HCT116 (cell line): ENCODE measurements around the gene DOK6. TPM values are rescaled to one million over a fixed set of nuclear protein-coding genes. Genes with fewer than 3 reads are reported as not detected.

Experiments
- ATAC-seq: fragments of 200-7000 bp; cut with Tn5 transposase; 2 replicates; pipeline ENCODE4 v1.9.1; 2020; ENCODE audit warnings: mild to moderate bottlenecking, moderate library complexity
- BruUV-seq: library from RNA; stranded (reverse); fragments of 400-500 nt; replicated peaks from 2 replicates; lab custom pipeline; 2021; lab: Mats Ljungman, UMichigan
- CTCF ChIA-PET: fragments of 300-600 bp; sonication (Branson Sonifier 250); formaldehyde crosslinking; loops from one replicate; lab custom pipeline; 2021; ENCODE audit warnings: antibody characterized with exemption; lab: Charles Lee
- POLR2A ChIA-PET: fragments of 300-600, 350-600 bp; sonication (Branson Sonifier 250); formaldehyde crosslinking; loops from one replicate; lab custom pipeline; 2021; ENCODE audit warnings: antibody characterized with exemption; lab: Charles Lee
- RAD21 ChIA-PET, 2 experiments: fragments of 300-600 bp; sonication (Branson Sonifier 250); formaldehyde crosslinking; loops; one replicate each; lab custom pipeline; 2023; ENCODE audit warnings: low total read pairs in 2 of 2; ENCODE audit not compliant: uncharacterized antibody in 2 of 2, unreplicated experiment in 2 of 2, low non-redundant PET in 1 of 2; lab: Charles Lee
- DNase-seq: peaks from one replicate; pipeline ENCODE4 v3.0.0-alpha.2; 2010; ENCODE audit warnings: low read depth, low spot score
- H2AFZ ChIP-seq: fragments of 200-600 bp; shearing (Covaris generic), sonication (generic); 2 replicates; pipeline ENCODE4 v1.6.1; 2017; ENCODE audit warnings: low read depth, mixed run types, mixed read lengths, antibody characterized with exemption, low read length; ENCODE audit not compliant: poor library complexity, severe bottlenecking
- H3K27ac ChIP-seq: 2 replicates; pipeline ENCODE4 v1.5.1; 2012; ENCODE audit warnings: low read depth, low read length
- H3K27me3 ChIP-seq: fragments of 200-600 bp; sonication (generic); 2 replicates; pipeline ENCODE4 v1.6.1; 2016; ENCODE audit warnings: mixed run types, low read length, mixed read lengths; ENCODE audit not compliant: insufficient read depth
- H3K36me3 ChIP-seq, 2 experiments: fragments of 200-500 bp in 1 of 2; fragments of 200-600 bp in 1 of 2; sonication (Bioruptor generic) in 1 of 2; sonication (generic) in 1 of 2; 2 replicates each; pipeline versions ENCODE4 v1.5.1 to v1.6.1; 2014 to 2016; ENCODE audit warnings: low read length in 2 of 2, inconsistent platforms in 1 of 2, mixed read lengths in 1 of 2, mixed run types in 1 of 2; ENCODE audit not compliant: insufficient read depth in 2 of 2, control insufficient read depth in 1 of 2
- H3K4me1 ChIP-seq, 2 experiments: fragments of 200-600 bp in 1 of 2; sonication (generic) in 1 of 2; 2 replicates each; pipeline versions ENCODE4 v1.5.1 to v1.6.1; 2012 to 2017; ENCODE audit warnings: low read length in 2 of 2, inconsistent platforms in 1 of 2, mild to moderate bottlenecking in 1 of 2, mixed read lengths in 1 of 2, mixed run types in 1 of 2, moderate library complexity in 1 of 2; ENCODE audit not compliant: insufficient read depth in 2 of 2, control insufficient read depth in 1 of 2
- H3K4me2 ChIP-seq: fragments of 200-600 bp; sonication (generic); 2 replicates; pipeline ENCODE4 v1.6.1; 2017; ENCODE audit warnings: mixed run types, low read length, mixed read lengths
- H3K4me3 ChIP-seq, 2 experiments: fragments of 200-600 bp in 1 of 2; sonication (generic) in 1 of 2; replicated peaks in 1 of 2; 2 replicates each; pipeline ENCODE4 v1.5.1; 2011 to 2016; ENCODE audit warnings: low read length in 2 of 2, control low read depth in 1 of 2, low read depth in 1 of 2, mild to moderate bottlenecking in 1 of 2, mixed read lengths in 1 of 2, mixed run types in 1 of 2
- H3K79me2 ChIP-seq: fragments of 200-600 bp; sonication (generic); 2 replicates; pipeline ENCODE4 v1.6.1; 2017; ENCODE audit warnings: mild to moderate bottlenecking, mixed run types, low read length, moderate library complexity, mixed read lengths; ENCODE audit not compliant: insufficient read depth
- H3K9ac ChIP-seq: fragments of 200-600 bp; sonication (generic); 2 replicates; pipeline ENCODE4 v1.6.1; 2016; ENCODE audit warnings: low read length, mixed read lengths
- H3K9me2 ChIP-seq: fragments of 200-600 bp; sonication (generic), shearing (Covaris generic); 2 replicates; pipeline ENCODE4 v1.6.1; 2017; ENCODE audit warnings: mixed run types, mild to moderate bottlenecking, moderate library complexity; ENCODE audit not compliant: insufficient read depth
- H3K9me3 ChIP-seq, 2 experiments: fragments of 200-500 bp in 1 of 2; fragments of 200-600 bp in 1 of 2; sonication (Bioruptor generic) in 1 of 2; sonication (generic) in 1 of 2; 2 replicates each; pipeline ENCODE4 v1.6.1; 2014 to 2017; ENCODE audit warnings: low read length in 2 of 2, mixed read lengths in 2 of 2, inconsistent platforms in 1 of 2, low read depth in 1 of 2, mild to moderate bottlenecking in 1 of 2, mixed run types in 1 of 2, moderate library complexity in 1 of 2; ENCODE audit not compliant: control insufficient read depth in 1 of 2, insufficient read depth in 1 of 2
- H4K20me1 ChIP-seq: fragments of 200-600 bp; sonication (generic), shearing (Covaris generic); 2 replicates; pipeline ENCODE4 v1.6.1; 2017; ENCODE audit warnings: mixed run types, mild to moderate bottlenecking, moderate library complexity; ENCODE audit not compliant: insufficient read depth
- CBX3 ChIP-seq: IDR thresholded peaks from 2 replicates; pipeline ENCODE4 v1.6.1; 2012; ENCODE audit warnings: low read depth
- CEBPB ChIP-seq: IDR thresholded peaks from 2 replicates; pipeline ENCODE4 v1.6.1; 2012; ENCODE audit warnings: low read depth
- EGR1 ChIP-seq: IDR thresholded peaks from 2 replicates; pipeline ENCODE4 v1.6.1; 2012; ENCODE audit warnings: low read depth
- ELF1 ChIP-seq: IDR thresholded peaks from 2 replicates; pipeline ENCODE4 v1.6.1; 2012; ENCODE audit warnings: low read depth, borderline replicate concordance
- EZH2phosphoT487 ChIP-seq: fragments of 200-600 bp; IDR thresholded peaks from 2 replicates; pipeline ENCODE4 v1.6.1; 2018; ENCODE audit warnings: antibody characterized with exemption, borderline replicate concordance
- FOSL1 ChIP-seq: IDR thresholded peaks from 2 replicates; pipeline ENCODE4 v1.6.1; 2012; ENCODE audit warnings: low read depth
- JUND ChIP-seq: IDR thresholded peaks from 2 replicates; pipeline ENCODE4 v1.6.1; 2012
- POLR2A ChIP-seq: IDR thresholded peaks from 2 replicates; pipeline ENCODE4 v1.7.0; 2011; ENCODE audit warnings: borderline replicate concordance; ENCODE audit not compliant: insufficient read depth, insufficient read length; ENCODE audit errors: extremely low read depth
- POLR2AphosphoS5 ChIP-seq: IDR thresholded peaks from 2 replicates; pipeline ENCODE4 v1.6.1; 2011; ENCODE audit warnings: mild to moderate bottlenecking, low read depth, low read length, moderate library complexity
- RAD21 ChIP-seq: IDR thresholded peaks from 2 replicates; pipeline ENCODE4 v1.6.1; 2012; ENCODE audit warnings: low read depth, mild to moderate bottlenecking
- SIN3A ChIP-seq: IDR thresholded peaks from 2 replicates; pipeline ENCODE4 v1.6.1; 2012; ENCODE audit warnings: low read depth
- SP1 ChIP-seq: IDR thresholded peaks from 2 replicates; pipeline ENCODE4 v1.6.1; 2012; ENCODE audit warnings: low read depth
- SRF ChIP-seq: IDR thresholded peaks from 2 replicates; pipeline ENCODE4 v1.6.1; 2012; ENCODE audit warnings: low read depth
- TCF7L2 ChIP-seq: IDR thresholded peaks from 2 replicates; pipeline ENCODE4 v1.7.0; 2011; ENCODE audit warnings: borderline replicate concordance, inconsistent platforms; ENCODE audit not compliant: insufficient read depth, insufficient read length; ENCODE audit errors: extremely low read depth
- YY1 ChIP-seq: IDR thresholded peaks from 2 replicates; pipeline ENCODE4 v1.6.1; 2011; ENCODE audit warnings: low read length, low read depth, moderate library complexity, mild to moderate bottlenecking; ENCODE audit not compliant: insufficient replicate concordance; ENCODE audit errors: extremely low read depth
- ZFX ChIP-seq: fragments of 450-650 bp; IDR thresholded peaks from 2 replicates; pipeline ENCODE4 v1.6.1; 2017
- ZNF274 ChIP-seq: fragments of 200-500 bp; sonication (Bioruptor generic); IDR thresholded peaks from 2 replicates; pipeline ENCODE4 v1.6.1; 2014; ENCODE audit warnings: mild to moderate bottlenecking, low read depth, low read length, inconsistent platforms
- intact Hi-C: fragments of 100-400 bp; cut with micrococcal nuclease; formaldehyde crosslinking; loops from 2 replicates; pipeline ENCODE4 v1.10.0; 2022
- total RNA-seq: library from RNA; stranded (reverse); gene quantifications from one replicate; pipeline ENCODE4 v1.2.1, GENCODE V29; 2021; ENCODE audit not compliant: unreplicated experiment
- TF ChIP-seq, protein P1 (sequence below): IDR thresholded peaks from 2 replicates; pipeline ENCODE4 v1.6.1; 2012
- TF ChIP-seq, protein P2 (sequence below): IDR thresholded peaks from 2 replicates; pipeline ENCODE4 v1.6.1; 2012
- TF ChIP-seq, protein P3 (sequence below): IDR thresholded peaks from 2 replicates; pipeline ENCODE4 v1.6.1; 2012; ENCODE audit warnings: low read depth

DOK6 gene
- total RNA-seq, 1 experiment from 2014 or later = not detected

DNA sequence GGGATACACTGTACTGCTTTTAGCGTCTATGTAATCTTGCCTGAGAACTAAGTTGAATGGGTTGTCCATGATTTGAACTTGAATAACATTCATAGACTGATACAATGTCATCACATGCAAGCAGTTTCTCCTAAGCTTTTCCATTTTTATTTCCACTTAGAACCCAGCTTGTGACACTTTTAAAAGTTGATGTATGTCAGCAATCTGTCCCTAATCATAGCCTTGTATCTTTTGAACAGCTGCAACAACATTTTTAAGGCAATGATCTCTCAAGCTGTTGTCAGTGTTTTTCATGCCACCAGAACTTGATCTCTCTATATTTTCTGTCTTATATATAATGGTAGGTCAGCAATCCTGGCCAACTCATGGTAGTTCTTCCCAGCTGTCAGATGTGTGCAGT lies 185.0 kb downstream of the DOK6 start:
- Histone ChIP-seq H2AFZ (no peak overlapping the region), H3K4me2 (no peak overlapping the region), H3K27ac (no peak overlapping the region), H3K9ac (no peak overlapping the region), H3K9me2 (no peaks in the 10 kb centered on the region), H3K79me2 (no peaks in the 10 kb centered on the region), H4K20me1 (no peaks in the 10 kb centered on the region), H3K9me3 (no peaks in the 10 kb centered on the region), H3K36me3 (no peaks in the 10 kb centered on the region), H3K27me3 (no peaks in the 10 kb centered on the region), H3K4me3 (no peak overlapping the region), H3K4me1 (no peaks in the 10 kb centered on the region)
- no peak for ATAC-seq
- BruUV-seq = no TSS peak
- ChIA-PET POLR2A (no interaction called here), CTCF (no interaction called here), RAD21 (no interaction called here)
- no peak for DNase-seq
- intact Hi-C loops = no loop called here
- TF ChIP-seq EZH2phosphoT487 (no peak), SIN3A (no peak), FOSL1 (no peak), EGR1 (no peak), SP1 (no peak), ELF1 (no peak)

DNA sequence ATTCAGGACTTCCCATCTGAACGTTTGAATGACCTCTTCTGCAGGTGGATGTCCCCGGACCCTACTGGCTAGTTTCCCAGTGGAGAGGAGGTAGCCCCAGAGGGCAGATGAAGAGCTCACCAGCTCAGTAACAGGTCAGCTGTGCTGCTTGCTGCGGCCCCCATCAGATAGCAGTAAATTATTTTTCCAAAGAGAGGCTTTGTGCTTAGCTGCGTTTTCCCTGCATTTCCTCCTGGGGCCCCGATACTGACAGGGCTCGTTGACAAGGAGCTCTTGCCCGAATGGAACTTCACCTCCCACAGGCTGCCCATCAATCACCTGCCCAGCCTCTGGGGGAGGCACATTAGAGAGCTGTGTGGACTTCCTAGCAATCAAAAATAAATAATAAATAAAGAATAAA lies 185.8 kb downstream of the DOK6 start:
- Histone ChIP-seq H3K36me3 (no peaks in the 10 kb centered on the region), H3K9me2 (no peaks in the 10 kb centered on the region), H3K4me1 (no peaks in the 10 kb centered on the region), H3K4me3 (no peak overlapping the region), H3K79me2 (no peaks in the 10 kb centered on the region), H3K9me3 (no peaks in the 10 kb centered on the region), H4K20me1 (no peaks in the 10 kb centered on the region), H3K4me2 (no peak overlapping the region), H3K27me3 (no peaks in the 10 kb centered on the region), H3K9ac (no peak overlapping the region), H3K27ac (no peak overlapping the region), H2AFZ (no peak overlapping the region)
- CTCF ChIA-PET = no interaction called here
- BruUV-seq = no TSS peak
- POLR2A ChIA-PET = no interaction called here
- RAD21 ChIA-PET = no interaction called here
- intact Hi-C loops = no loop called here
- DNase-seq = no peak
- ATAC-seq = no peak
- TF ChIP-seq ZNF274 (no peak), POLR2A (no peak), SRF (no peak), TCF7L2 (no peak), YY1 (no peak), EZH2phosphoT487 (no peak), RAD21 (no peak), CBX3 (no peak), POLR2AphosphoS5 (no peak), EGR1 (no peak), SIN3A (no peak), CEBPB (no peak), ZFX (no peak), JUND (no peak)
- TF ChIP-seq, protein P1, sequence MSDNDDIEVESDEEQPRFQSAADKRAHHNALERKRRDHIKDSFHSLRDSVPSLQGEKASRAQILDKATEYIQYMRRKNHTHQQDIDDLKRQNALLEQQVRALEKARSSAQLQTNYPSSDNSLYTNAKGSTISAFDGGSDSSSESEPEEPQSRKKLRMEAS = no peak
- TF ChIP-seq, protein P2, sequence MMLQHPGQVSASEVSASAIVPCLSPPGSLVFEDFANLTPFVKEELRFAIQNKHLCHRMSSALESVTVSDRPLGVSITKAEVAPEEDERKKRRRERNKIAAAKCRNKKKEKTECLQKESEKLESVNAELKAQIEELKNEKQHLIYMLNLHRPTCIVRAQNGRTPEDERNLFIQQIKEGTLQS = no peak
- TF ChIP-seq, protein P3, sequence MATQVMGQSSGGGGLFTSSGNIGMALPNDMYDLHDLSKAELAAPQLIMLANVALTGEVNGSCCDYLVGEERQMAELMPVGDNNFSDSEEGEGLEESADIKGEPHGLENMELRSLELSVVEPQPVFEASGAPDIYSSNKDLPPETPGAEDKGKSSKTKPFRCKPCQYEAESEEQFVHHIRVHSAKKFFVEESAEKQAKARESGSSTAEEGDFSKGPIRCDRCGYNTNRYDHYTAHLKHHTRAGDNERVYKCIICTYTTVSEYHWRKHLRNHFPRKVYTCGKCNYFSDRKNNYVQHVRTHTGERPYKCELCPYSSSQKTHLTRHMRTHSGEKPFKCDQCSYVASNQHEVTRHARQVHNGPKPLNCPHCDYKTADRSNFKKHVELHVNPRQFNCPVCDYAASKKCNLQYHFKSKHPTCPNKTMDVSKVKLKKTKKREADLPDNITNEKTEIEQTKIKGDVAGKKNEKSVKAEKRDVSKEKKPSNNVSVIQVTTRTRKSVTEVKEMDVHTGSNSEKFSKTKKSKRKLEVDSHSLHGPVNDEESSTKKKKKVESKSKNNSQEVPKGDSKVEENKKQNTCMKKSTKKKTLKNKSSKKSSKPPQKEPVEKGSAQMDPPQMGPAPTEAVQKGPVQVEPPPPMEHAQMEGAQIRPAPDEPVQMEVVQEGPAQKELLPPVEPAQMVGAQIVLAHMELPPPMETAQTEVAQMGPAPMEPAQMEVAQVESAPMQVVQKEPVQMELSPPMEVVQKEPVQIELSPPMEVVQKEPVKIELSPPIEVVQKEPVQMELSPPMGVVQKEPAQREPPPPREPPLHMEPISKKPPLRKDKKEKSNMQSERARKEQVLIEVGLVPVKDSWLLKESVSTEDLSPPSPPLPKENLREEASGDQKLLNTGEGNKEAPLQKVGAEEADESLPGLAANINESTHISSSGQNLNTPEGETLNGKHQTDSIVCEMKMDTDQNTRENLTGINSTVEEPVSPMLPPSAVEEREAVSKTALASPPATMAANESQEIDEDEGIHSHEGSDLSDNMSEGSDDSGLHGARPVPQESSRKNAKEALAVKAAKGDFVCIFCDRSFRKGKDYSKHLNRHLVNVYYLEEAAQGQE = no peak
